PC-3 (cell line): ENCODE measurements around the gene RFTN1. TPM values are rescaled to one million over a fixed set of nuclear protein-coding genes. Genes with fewer than 3 reads are reported as not detected.
A peak's percentile ranks its signal among the peaks of the same experiment; 100 is the strongest.

Experiments
- ATAC-seq: fragments of 200-7000 bp; cut with Tn5 transposase; 2 replicates; pipeline ENCODE4 v1.9.1; 2020; ENCODE audit warnings: mild to moderate bottlenecking, moderate library complexity
- BruUV-seq: library from RNA; stranded (reverse); fragments of 400-500 nt; replicated peaks from 2 replicates; lab custom pipeline; 2021; lab: Mats Ljungman, UMichigan
- CTCF ChIA-PET: fragments of 300-600 bp; sonication (Branson Sonifier 250); formaldehyde crosslinking; loops from one replicate; lab custom pipeline; 2022; ENCODE audit warnings: antibody characterized with exemption; lab: Charles Lee
- POLR2A ChIA-PET: fragments of 300-600 bp; sonication (Branson Sonifier 250); formaldehyde crosslinking; loops from one replicate; lab custom pipeline; 2022; ENCODE audit warnings: antibody characterized with exemption; ENCODE audit not compliant: unreplicated experiment; lab: Charles Lee
- DNase-seq: peaks from one replicate; pipeline ENCODE4 v3.0.0-alpha.2; 2015
- H2AFZ ChIP-seq: fragments of 300-600 bp; sonication (generic); 2 replicates; pipeline ENCODE4 v1.6.0; 2016; ENCODE audit warnings: antibody characterized with exemption, low read length
- H3F3A ChIP-seq: fragments of 300-600 bp; sonication (generic); one replicate; pipeline ENCODE4 v1.6.0; 2017; ENCODE audit warnings: antibody characterized with exemption, low read length, control low read depth, mild to moderate bottlenecking; ENCODE audit not compliant: unreplicated experiment
- H3K27ac ChIP-seq: fragments of 300-600 bp; sonication (generic); 2 replicates; pipeline ENCODE4 v1.5.1; 2016; ENCODE audit warnings: mild to moderate bottlenecking, low read length
- H3K27me3 ChIP-seq: fragments of 300-600 bp; sonication (generic); 2 replicates; pipeline ENCODE4 v1.6.1; 2016; ENCODE audit warnings: low read length, mixed read lengths
- H3K36me3 ChIP-seq: fragments of 300-600 bp; sonication (generic); 2 replicates; pipeline ENCODE4 v1.6.1; 2016; ENCODE audit warnings: low read depth, mixed run types, low read length, mixed read lengths
- H3K4me1 ChIP-seq: fragments of 300-600 bp; sonication (generic); 2 replicates; pipeline ENCODE4 v1.5.1; 2016; ENCODE audit warnings: low read length; ENCODE audit not compliant: insufficient read depth
- H3K4me2 ChIP-seq: fragments of 300-600 bp; sonication (generic); 2 replicates; pipeline ENCODE4 v1.6.0; 2016; ENCODE audit warnings: low read length
- H3K4me3 ChIP-seq: fragments of 300-600 bp; sonication (generic); 2 replicates; pipeline ENCODE4 v1.5.1; 2016; ENCODE audit warnings: mild to moderate bottlenecking, low read length, mixed read lengths
- H3K79me2 ChIP-seq: fragments of 300-600 bp; sonication (generic); 2 replicates; pipeline ENCODE4 v1.6.1; 2017; ENCODE audit warnings: low read length, mixed read lengths
- H3K9ac ChIP-seq: fragments of 300-600 bp; sonication (generic); 2 replicates; pipeline ENCODE4 v1.6.0; 2016; ENCODE audit warnings: mild to moderate bottlenecking, low read length
- H3K9me2 ChIP-seq: fragments of 300-600 bp; sonication (generic); replicated peaks from 2 replicates; pipeline ENCODE4 v1.6.1; 2016; ENCODE audit warnings: mixed run types, low read length, mixed read lengths
- H3K9me3 ChIP-seq: fragments of 300-600 bp; sonication (generic); 2 replicates; pipeline ENCODE4 v1.6.1; 2016; ENCODE audit warnings: low read length, mixed read lengths
- H4K20me1 ChIP-seq: fragments of 300-600 bp; sonication (generic); 2 replicates; pipeline ENCODE4 v1.6.1; 2016; ENCODE audit warnings: low read length, mixed read lengths
- CTCF ChIP-seq: fragments of 300-600 bp; sonication (generic); conservative IDR thresholded peaks from 2 replicates; pipeline ENCODE4 v1.5.1; 2017; ENCODE audit warnings: antibody characterized with exemption, low read depth, mild to moderate bottlenecking, low read length
- EZH2 ChIP-seq: fragments of 300-600 bp; sonication (generic); IDR thresholded peaks from one replicate; pipeline ENCODE4 v1.6.1; 2017; ENCODE audit warnings: antibody characterized with exemption, mild to moderate bottlenecking, low read length; ENCODE audit not compliant: unreplicated experiment
- EZH2phosphoT487 ChIP-seq: fragments of 300-600 bp; sonication (generic); IDR thresholded peaks from 2 replicates; pipeline ENCODE4 v1.6.1; 2018; ENCODE audit warnings: mild to moderate bottlenecking, antibody characterized with exemption, low read length, borderline replicate concordance
- intact Hi-C: fragments of 100-400 bp; cut with micrococcal nuclease; formaldehyde crosslinking; loops from 2 replicates; pipeline ENCODE4 v1.9.0; 2023
- total RNA-seq: library from RNA; depleted of rRNA; stranded (reverse); fragments of >200 nt; gene quantifications from 2 replicates; pipeline ENCODE4 v1.2.3, GENCODE V29; 2014

The RFTN1 gene
- total RNA-seq, 1 experiment from 2014 or later: 9.7 TPM

DNA sequence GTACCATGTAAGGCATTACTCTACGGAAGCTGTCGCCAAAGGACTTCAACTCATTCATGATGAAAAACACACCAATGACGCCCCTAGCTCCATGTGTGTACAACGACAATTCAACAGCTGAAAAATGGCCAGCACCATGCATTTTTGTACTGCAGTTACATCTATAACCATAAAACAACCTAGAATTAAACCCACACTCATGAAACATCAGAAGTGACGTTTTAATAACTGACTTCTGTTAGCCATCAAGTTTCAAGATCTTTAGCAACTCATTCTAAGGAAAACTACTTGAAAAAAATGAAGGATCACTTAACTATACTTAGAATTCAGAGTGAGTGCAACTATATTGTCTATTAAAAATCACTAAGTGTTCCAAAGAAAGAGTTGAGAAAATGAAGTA lies 84.9 kb downstream of the RFTN1 start:
- ChIA-PET CTCF (no interaction called here), POLR2A (no interaction called here)
- H3K9me3 ChIP-seq: no peaks in the 10 kb centered on the region
- no TSS peak for BruUV-seq
- TF ChIP-seq EZH2phosphoT487 (no peak), EZH2 (no peak), CTCF (no peak)
- H3K27me3 ChIP-seq: no peaks in the 10 kb centered on the region
- no peaks in the 10 kb centered on the region for H3K36me3 ChIP-seq
- no peaks in the 10 kb centered on the region for H3F3A ChIP-seq
- no peaks in the 10 kb centered on the region for H3K9me2 ChIP-seq
- H3K4me3 ChIP-seq: no peak overlapping the region
- no peaks in the 10 kb centered on the region for H3K4me1 ChIP-seq
- intact Hi-C loops: no loop called here
- H4K20me1 ChIP-seq: no peaks in the 10 kb centered on the region
- DNase-seq (no peak), ATAC-seq (no peak)
- H3K79me2 ChIP-seq: no peaks in the 10 kb centered on the region
- no peak overlapping the region for H3K4me2 ChIP-seq
- H3K9ac ChIP-seq: no peak overlapping the region
- no peak overlapping the region for H2AFZ ChIP-seq
- no peak overlapping the region for H3K27ac ChIP-seq

DNA sequence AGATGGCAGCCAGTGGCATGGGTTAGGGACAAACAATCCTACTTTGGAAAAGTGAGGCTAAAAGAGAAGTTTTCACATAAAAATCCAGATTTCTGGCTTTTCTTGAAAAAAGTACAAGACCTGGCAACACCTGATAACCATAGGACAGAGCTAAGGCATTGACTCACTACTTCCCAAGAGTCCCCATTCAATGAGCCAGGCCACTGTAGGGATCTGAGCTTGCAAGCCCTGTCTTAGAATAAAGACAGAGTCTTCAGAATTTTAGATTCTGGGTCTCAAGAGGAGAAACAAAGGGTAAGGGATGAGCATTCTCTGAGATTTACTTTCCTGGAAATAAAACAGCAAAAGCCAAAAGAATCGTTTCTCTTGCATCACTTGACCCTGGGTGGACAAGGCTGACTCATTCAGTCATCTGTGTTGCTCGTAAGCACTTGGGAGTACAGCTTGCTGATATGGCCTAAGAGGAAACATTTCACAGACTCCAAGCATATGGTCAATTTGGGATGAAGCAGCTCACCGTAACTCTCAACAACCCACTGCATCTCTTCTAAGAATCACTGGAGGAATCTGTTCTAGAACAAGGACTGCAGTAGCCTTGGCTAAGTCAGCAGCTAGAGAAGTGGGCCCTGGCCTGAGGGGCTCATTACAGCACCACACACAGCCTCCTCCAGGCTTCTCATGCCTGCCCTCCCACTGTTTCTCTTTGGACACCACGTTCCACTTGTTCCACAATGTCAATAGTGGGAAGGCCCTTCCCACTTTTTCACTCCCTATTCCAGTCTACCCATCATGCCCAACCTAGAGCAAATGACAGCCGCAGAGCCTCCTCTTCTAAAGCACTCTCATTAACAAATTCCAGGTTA lies 86.2 kb downstream of the RFTN1 start:
- Histone ChIP-seq H3K4me2 (no peak overlapping the region), H3F3A (no peaks in the 10 kb centered on the region), H3K9ac (no peak overlapping the region), H3K27ac (no peak overlapping the region), H3K36me3 (no peaks in the 10 kb centered on the region), H3K9me2 (no peaks in the 10 kb centered on the region), H3K4me1 (no peaks in the 10 kb centered on the region), H4K20me1 (no peaks in the 10 kb centered on the region), H3K9me3 (no peaks in the 10 kb centered on the region), H3K79me2 (no peaks in the 10 kb centered on the region), H3K27me3 (no peaks in the 10 kb centered on the region), H2AFZ (no peak overlapping the region), H3K4me3 (no peak overlapping the region)
- no TSS peak for BruUV-seq
- CTCF ChIA-PET: no interaction called here
- no peak for ATAC-seq
- TF ChIP-seq CTCF (no peak), EZH2phosphoT487 (no peak), EZH2 (no peak)
- intact Hi-C loops: no loop called here
- POLR2A ChIA-PET: no interaction called here
- peak; percentile 17 for DNase-seq

- Histone ChIP-seq H3K4me2 (no peak overlapping the region), H3K9me2 (no peaks in the 10 kb centered on the region), H3K36me3 (no peaks in the 10 kb centered on the region), H3K27ac (no peak overlapping the region), H3K4me1 (no peaks in the 10 kb centered on the region), H3K4me3 (no peak overlapping the region), H3K9me3 (no peaks in the 10 kb centered on the region), H2AFZ (no peak overlapping the region), H3K9ac (no peak overlapping the region), H3K27me3 (no peaks in the 10 kb centered on the region), H3K79me2 (no peaks in the 10 kb centered on the region), H3F3A (no peaks in the 10 kb centered on the region), H4K20me1 (no peaks in the 10 kb centered on the region)
- no peak for DNase-seq
- intact Hi-C loops: no loop called here
- ChIA-PET POLR2A (no interaction called here), CTCF (no interaction called here)
- ATAC-seq: no peak
- no TSS peak for BruUV-seq
- TF ChIP-seq EZH2: no peak
- no peak for TF ChIP-seq EZH2phosphoT487
- no peak for TF ChIP-seq CTCF
Measured at GRCh38 chr3:16426665-16427064, 86.8 kb downstream of the RFTN1 start.
